ENCODE measurements around the gene SVIL.

- TF ChIP-seq EZH2 (IDR thresholded peaks at IDR 0.05; ENCODE audit: borderline replicate concordance, insufficient read depth, low read depth, low read length, poor library complexity, severe bottlenecking) (no peak), CTCF (IDR thresholded peaks at IDR 0.05) (no peak)
These were observed 15.8 kb upstream of the SVIL start for GRCh38 chr10:29650552-29650944.
